H1 (cell line): ENCODE results near the gene TLL1.

ENCODE experiments used
- BACH1 ChIP-seq: IDR thresholded peaks from 2 replicates; pipeline ENCODE4 v1.6.1; 2012; ENCODE audit warnings: low read length, improper control_type of control experiment
- EZH2 ChIP-seq: fragments of 200-600 bp; sonication (generic); IDR thresholded peaks from 2 replicates; pipeline ENCODE4 v1.7.1; 2012; ENCODE audit warnings: low read depth, mild to moderate bottlenecking, moderate library complexity, low read length, inconsistent platforms; ENCODE audit not compliant: severe bottlenecking
- JUND ChIP-seq: IDR thresholded peaks from 2 replicates; pipeline ENCODE4 v1.6.1; 2011; ENCODE audit warnings: mild to moderate bottlenecking, improper control_type of control experiment, low read length
- POLR2A ChIP-seq, 2 experiments: IDR thresholded peaks; 1 replicate in 1 of 2; 2 replicates in 1 of 2; pipeline ENCODE4 v1.6.1; 2011; ENCODE audit warnings: low read depth in 2 of 2, low read length in 2 of 2, mild to moderate bottlenecking in 2 of 2; ENCODE audit errors: control extremely low read depth in 1 of 2
- POLR2AphosphoS5 ChIP-seq: IDR thresholded peaks from 2 replicates; pipeline ENCODE4 v1.6.1; 2011; ENCODE audit warnings: low read depth, low read length
- POU5F1 ChIP-seq: IDR thresholded peaks from 2 replicates; pipeline ENCODE4 v1.6.1; 2011; ENCODE audit warnings: low read depth, mild to moderate bottlenecking, low read length, moderate library complexity
- RFX5 ChIP-seq: IDR thresholded peaks from 2 replicates; pipeline ENCODE4 v1.6.1; 2011; ENCODE audit warnings: low read depth, low read length, improper control_type of control experiment, borderline replicate concordance
- SIX5 ChIP-seq: IDR thresholded peaks from 2 replicates; pipeline ENCODE4 v1.6.1; 2011; ENCODE audit warnings: mild to moderate bottlenecking, low read depth, low read length
- SP1 ChIP-seq: IDR thresholded peaks from 2 replicates; pipeline ENCODE4 v1.6.1; 2011; ENCODE audit warnings: low read depth, low read length
- ZNF274 ChIP-seq: IDR thresholded peaks from 2 replicates; pipeline ENCODE4 v1.7.0; 2012; ENCODE audit warnings: low read length, borderline replicate concordance; ENCODE audit errors: extremely low read depth
- TF ChIP-seq, protein P1 (sequence below), 3 experiments: IDR thresholded peaks; 1 replicate in 2 of 3; 2 replicates in 1 of 3; pipeline versions ENCODE4 v1.5.1 to v1.6.1; 2011; ENCODE audit warnings: low read length in 3 of 3, mild to moderate bottlenecking in 3 of 3, inconsistent platforms in 2 of 3, low read depth in 1 of 3, moderate library complexity in 1 of 3; ENCODE audit not compliant: insufficient read depth in 1 of 3; ENCODE audit errors: control extremely low read depth in 1 of 3

DNA sequence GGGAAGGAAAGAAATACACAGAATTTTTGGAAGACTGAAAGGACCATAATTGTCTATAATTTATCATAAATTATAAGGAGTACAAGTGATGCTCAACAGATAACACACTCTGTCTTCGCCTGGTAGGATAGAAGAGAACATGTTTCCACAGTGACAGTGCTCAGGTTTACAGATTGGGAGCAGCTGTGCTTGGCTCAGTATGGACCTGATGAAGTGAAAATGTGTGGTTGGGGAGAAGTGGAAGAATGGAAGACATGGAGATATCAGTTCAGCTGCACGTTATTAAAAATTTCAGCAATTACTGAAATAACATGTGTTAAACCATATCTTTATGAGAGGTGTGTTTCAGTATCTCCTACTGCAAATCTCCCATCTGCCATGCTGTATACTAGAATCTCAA lies 90.6 kb downstream of the TLL1 start:
- TF ChIP-seq SIX5 (no peak), EZH2 (no peak), POLR2AphosphoS5 (no peak), RFX5 (no peak), ZNF274 (no peak), JUND (no peak), SP1 (no peak), BACH1 (no peak), POLR2A (IDR thresholded peaks at IDR 0.05; ENCODE audit: control extremely low read depth in 1 of 2, low read depth in 2 of 2, low read length in 2 of 2) (no peak), POU5F1 (no peak)
- TF ChIP-seq, protein P1, sequence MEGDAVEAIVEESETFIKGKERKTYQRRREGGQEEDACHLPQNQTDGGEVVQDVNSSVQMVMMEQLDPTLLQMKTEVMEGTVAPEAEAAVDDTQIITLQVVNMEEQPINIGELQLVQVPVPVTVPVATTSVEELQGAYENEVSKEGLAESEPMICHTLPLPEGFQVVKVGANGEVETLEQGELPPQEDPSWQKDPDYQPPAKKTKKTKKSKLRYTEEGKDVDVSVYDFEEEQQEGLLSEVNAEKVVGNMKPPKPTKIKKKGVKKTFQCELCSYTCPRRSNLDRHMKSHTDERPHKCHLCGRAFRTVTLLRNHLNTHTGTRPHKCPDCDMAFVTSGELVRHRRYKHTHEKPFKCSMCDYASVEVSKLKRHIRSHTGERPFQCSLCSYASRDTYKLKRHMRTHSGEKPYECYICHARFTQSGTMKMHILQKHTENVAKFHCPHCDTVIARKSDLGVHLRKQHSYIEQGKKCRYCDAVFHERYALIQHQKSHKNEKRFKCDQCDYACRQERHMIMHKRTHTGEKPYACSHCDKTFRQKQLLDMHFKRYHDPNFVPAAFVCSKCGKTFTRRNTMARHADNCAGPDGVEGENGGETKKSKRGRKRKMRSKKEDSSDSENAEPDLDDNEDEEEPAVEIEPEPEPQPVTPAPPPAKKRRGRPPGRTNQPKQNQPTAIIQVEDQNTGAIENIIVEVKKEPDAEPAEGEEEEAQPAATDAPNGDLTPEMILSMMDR (IDR thresholded peaks at IDR 0.05; ENCODE audit: control extremely low read depth in 1 of 3, insufficient read depth in 1 of 3, low read depth in 1 of 3, low read length in 3 of 3) = no peak
